Hepatocyte (in vitro differentiated cells): Measurements from ENCODE around the gene ADPGK.

Source experiments
- EZH2 ChIP-seq: fragments of 200-600 bp; sonication (generic); IDR thresholded peaks from 2 replicates; pipeline ENCODE4 v1.6.1; 2016; ENCODE audit warnings: antibody characterized with exemption, mild to moderate bottlenecking, borderline replicate concordance
- EZH2phosphoT487 ChIP-seq: fragments of 200-600 bp; sonication (generic); IDR thresholded peaks from one replicate; pipeline ENCODE4 v1.6.1; 2018; ENCODE audit warnings: antibody characterized with exemption, mild to moderate bottlenecking, low read depth, moderate library complexity; ENCODE audit not compliant: unreplicated experiment, severe bottlenecking
- TF ChIP-seq, protein P1 (sequence below): fragments of 200-600 bp; sonication (generic); IDR thresholded peaks from 2 replicates; pipeline ENCODE4 v1.5.1; 2016; ENCODE audit warnings: antibody characterized with exemption, mild to moderate bottlenecking; ENCODE audit not compliant: poor library complexity

DNA sequence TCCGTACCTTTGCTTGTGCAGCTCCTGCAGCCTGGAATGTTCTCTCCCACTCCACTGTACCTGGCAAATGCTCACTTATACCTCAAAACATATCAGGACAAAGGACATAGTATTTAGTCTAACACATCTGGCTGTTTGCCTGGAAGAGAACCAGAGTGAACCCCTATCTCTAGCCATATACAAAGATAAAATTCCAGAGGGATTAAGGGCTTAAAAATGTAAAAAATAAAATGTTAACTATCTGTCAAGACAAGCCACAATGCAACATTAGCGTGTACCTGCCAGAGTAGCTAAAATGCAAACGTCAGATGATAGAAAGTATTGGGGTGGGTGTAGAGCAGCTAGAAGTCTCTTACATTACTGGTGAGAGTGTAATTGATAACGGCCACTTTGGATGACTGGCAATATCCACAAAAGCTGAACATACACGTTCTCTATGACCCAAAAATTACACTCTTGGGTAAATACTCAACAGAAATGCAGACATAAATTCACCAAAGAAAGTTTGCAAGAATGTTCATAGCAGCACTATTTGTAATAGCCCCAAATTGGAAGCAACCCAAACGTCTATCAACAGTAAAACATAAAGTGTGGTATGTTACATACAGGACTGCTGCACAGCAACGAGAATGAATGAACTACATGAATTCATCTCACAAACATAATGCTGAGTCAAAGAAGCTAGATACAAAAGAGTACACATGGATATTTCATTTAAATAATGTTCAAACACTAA lies 18.2 kb upstream of the ADPGK start:
- TF ChIP-seq EZH2 (no peak), EZH2phosphoT487 (no peak)
- TF ChIP-seq, protein P1, sequence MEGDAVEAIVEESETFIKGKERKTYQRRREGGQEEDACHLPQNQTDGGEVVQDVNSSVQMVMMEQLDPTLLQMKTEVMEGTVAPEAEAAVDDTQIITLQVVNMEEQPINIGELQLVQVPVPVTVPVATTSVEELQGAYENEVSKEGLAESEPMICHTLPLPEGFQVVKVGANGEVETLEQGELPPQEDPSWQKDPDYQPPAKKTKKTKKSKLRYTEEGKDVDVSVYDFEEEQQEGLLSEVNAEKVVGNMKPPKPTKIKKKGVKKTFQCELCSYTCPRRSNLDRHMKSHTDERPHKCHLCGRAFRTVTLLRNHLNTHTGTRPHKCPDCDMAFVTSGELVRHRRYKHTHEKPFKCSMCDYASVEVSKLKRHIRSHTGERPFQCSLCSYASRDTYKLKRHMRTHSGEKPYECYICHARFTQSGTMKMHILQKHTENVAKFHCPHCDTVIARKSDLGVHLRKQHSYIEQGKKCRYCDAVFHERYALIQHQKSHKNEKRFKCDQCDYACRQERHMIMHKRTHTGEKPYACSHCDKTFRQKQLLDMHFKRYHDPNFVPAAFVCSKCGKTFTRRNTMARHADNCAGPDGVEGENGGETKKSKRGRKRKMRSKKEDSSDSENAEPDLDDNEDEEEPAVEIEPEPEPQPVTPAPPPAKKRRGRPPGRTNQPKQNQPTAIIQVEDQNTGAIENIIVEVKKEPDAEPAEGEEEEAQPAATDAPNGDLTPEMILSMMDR: no peak
